ENCODE results near the gene S100A1. TPM values are rescaled to one million over a fixed set of nuclear protein-coding genes. Genes with fewer than 3 reads are reported as not detected.
"Not testable (repeated sequence)": the region's sequence is repeated elsewhere in the genome, so short reads cannot be mapped to it uniquely, and the experiment has no call there.

The S100A1 gene
- polyA plus RNA-seq (ENCODE audit: insufficient read length in 4 of 4): 10 to 100 TPM in 3 of 4 donors, 1 to 10 TPM in 1; 1.5 to 23.5 (median 18.9) TPM

DNA sequence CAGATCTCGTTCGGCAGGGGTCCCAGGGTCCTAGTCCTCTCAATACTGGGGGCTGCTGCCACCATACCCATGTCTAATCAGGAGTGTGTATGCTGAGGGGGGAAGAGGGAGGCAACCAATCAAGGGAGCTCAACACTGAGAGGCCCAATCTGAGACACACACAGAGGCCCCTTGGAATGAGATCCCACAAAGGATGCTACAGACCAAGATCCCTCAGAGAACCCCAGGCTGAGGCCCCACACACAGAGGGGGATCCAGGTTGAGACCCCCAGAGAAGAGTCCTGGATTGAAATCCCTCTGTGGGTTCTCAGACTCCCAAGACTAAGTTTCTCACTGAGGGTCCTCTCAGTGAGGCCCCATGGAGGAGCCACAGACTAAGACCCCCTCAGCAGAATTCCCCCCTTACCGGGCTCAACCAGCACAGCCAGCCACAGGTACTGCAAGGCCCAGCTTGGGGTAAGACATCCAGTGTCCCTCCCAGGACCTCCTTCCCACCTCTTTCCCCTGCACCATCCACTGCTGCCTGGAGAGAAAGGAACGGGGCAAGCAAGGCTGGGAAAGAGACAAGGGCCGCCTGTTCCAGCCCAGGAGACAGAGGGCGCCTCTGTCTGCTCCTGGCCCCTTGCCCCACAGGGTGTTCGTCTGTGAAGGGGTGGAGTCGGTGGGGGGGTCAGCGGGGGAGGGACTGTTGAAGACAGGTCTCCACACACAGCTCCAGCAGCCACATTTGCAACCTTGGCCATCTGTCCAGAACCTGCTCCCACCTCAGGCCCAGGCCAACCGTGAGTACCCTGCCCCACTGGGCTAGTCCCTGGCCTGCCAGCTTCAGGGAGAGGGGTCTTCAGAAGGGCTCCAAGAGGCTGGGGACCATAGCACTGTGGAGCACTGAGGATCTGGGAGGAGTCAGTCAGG, at the start of gene S100A1:
S100A1 (plus strand) TSS at position 720 of the 912 bp plus-strand sequence. CDS start 2,088 bp downstream, outside the sequence.
- DNase-seq (ENCODE audit: low read depth in 4 of 4, low spot score in 3 of 4): no peak

DNA sequence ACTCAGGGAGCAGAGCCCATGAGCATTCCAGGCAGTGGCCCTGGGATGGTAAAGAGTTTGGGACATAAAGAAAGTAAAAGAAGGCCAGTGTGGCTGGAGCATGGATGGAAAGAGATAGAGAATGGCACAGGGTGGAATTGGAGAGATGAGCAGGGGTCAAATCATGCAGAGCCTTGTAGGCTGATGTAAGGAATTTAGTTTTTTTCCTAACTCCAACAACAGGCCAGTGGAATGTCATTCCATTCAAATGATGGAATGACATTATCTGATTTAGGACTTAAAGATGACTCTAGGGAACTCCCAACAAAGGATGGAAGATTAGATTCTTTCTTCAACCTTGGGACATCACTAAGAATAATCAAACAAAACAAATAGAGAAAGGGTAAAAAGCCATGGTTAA, 49.7 kb upstream of the S100A1 start:
- no peak for DNase-seq (ENCODE audit: low read depth in 4 of 4, low spot score in 3 of 4)

DNA sequence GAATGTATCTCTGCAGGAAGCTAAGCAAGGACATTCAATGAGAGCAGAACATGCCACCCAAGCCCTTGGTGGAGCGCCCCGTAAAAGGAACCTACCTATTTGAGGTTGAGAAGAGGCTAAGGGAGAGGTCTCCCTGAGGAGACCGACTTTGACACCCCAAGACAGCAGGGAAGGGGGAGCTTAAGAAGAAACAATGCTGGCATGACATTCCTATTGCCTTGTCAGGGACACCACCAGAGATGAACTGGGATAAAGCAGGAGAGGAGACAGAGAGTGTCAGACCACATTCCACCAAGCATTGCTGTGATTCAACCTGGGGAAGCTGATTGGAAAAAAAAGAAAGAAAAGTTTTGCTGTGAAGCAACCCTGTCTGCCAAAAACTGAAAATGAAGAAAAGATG, 49.3 kb upstream of the S100A1 start:
- DNase-seq (ENCODE audit: low read depth in 4 of 4, low spot score in 3 of 4): no peak

DNA sequence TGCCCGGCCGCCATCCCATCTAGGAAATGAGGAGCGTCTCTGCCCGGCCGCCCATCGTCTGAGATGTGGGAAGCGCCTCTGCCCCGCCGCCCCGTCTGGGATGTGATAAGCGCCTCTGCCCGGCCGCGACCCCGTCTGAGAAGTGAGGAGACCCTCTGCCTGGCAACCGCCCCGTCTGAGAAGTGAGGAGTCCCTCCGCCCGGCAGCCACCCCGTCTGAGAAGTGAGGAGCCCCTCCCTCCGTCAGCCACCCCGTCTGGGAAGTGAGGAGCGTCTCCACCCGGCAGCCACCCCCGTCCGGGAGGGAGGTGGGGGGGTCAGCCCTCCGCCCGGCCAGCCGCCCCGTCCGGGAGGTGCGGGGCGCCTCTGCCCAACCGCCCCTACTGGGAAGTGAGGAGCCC, 45.4 kb upstream of the S100A1 start:
- not testable (repeated sequence) for DNase-seq (ENCODE audit: low read depth in 4 of 4, low spot score in 3 of 4)

DNA sequence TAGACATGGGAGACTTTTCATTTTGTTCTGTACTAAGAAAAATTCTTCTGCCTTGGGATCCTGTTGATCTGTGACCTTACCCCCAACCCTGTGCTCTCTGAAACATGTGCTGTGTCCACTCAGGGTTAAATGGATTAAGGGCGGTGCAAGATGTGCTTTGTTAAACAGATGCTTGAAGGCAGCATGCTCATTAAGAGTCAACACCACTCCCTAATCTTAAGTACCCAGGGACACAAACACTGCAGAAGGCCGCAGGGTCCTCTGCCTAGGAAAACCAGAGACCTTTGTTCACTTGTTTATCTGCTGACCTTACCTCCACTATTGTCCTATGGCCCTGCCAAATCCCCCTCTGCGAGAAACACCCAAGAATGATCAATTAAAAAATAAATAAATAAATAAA, 44.7 kb upstream of the S100A1 start:
- DNase-seq (ENCODE audit: low read depth in 4 of 4, low spot score in 3 of 4): not testable (repeated sequence)

DNA sequence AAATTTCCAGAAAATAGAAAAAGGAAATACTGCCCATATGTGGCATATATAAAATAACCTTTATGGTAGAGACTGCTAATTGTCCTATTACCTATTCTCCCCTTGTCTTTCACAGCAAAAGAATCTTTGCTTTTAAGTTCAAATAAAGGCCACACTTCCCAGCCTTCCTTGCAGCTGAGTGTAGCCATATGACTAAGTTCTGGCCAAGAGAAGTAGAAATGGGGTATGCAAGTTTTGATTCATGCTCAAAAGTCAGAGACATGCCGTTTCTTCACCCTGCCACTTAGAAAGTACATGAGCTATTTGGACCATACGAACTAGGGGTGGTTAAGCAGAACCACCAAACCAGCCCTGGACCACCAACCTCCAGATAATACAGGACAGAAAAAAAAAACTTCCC, 44.3 kb upstream of the S100A1 start:
- DNase-seq (ENCODE audit: low read depth in 4 of 4, low spot score in 3 of 4): no peak

DNA sequence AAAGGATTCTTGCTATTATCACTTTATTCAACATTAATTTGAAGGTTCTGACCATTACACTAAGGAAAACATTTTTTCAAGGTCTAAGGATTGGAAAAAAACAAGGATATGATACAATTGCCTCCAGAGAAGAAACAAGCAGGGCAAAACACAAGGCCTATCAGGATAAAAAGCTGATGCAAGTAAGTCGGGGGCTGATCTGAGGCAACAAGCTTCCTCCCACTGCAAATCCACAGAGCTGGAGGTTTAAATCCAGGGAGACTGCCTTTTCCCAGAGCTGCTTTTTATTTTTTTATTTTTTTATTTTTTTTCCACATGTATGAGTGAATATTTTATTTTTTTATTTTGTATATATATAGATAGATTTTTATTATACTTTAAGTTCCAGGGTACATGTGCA, 43.2 kb upstream of the S100A1 start:
- DNase-seq (ENCODE audit: low read depth in 4 of 4, low spot score in 3 of 4): no peak

DNA sequence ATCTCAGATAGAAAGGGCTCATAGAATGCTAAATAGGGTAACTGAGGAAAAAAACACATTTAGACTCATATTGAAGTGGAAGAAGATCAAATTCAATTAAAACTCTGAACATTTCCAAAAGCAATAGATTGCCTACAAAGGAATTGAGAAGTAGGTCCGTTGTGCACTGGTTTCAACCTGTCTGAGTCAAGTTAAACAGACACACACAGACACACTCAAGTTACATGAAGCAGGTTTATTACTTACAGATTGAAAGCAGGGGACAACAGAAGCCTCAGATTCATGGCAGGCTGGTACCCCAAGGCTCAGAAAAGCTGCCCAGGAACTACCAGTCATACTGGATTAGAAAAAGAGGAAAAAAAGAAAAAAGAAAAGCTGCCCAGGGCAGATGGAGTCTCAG, 41.9 kb upstream of the S100A1 start:
- DNase-seq (ENCODE audit: low read depth in 4 of 4, low spot score in 3 of 4): no peak

DNA sequence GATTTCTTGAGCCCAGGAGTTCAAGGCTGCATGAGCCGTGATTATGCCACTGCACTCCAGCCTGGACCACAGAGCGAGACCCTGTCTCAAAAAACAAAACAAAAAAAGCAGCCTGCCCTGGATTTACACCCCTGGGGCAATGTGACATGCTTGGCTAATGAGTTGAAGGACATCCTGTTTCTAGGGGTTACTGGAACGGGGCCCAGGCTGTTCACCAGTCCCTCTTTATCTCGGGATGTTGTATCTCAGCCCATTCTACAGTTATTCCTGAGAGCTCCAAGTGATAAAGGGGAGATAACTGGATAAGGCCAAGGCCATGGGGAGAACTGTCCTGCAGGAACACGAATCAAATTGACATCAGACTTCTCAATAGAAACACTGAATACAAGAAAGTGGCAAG, 40.9 kb upstream of the S100A1 start:
- no peak for DNase-seq (ENCODE audit: low read depth in 4 of 4, low spot score in 3 of 4)

DNA sequence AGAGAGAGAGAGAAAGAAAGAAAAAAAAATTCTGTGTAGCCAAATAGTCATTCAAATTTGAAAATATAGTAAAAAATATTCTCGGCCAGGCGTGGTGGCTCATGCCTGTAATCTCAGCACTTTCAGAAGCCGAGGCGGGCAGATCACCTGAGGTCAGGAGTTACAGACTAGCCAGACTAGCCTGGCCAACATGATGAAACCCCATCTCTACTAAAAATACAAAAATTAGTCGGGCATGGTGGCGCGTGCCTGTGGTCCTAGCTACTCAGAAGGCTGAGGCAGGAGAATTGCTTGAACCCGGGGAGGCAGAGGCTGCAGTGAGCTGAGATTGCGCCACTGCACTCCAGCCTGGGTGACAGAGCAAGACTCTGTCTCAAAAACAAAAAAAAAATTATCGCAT, 40.2 kb upstream of the S100A1 start:
- DNase-seq (ENCODE audit: low read depth in 4 of 4, low spot score in 3 of 4): not testable (repeated sequence)

DNA sequence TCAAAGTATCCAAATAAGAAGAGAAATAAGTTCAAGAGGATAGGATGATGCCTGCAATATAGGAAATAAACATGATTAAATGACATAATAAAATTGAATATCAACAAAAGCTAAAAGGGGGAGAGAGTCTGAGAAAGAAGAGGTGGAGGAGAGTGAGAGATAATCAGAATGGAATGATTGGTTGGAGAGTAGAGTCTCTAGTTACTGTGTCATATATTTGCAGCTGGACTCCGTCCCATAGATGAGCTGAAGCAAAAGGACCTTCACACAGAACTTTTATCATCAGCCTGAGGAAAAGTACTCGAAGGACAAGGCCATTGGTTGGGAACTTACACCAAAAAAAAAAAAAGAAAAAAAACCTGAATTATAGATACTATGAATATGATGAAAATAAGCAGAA, 39.8 kb upstream of the S100A1 start:
- no peak for DNase-seq (ENCODE audit: low read depth in 4 of 4, low spot score in 3 of 4)

DNA sequence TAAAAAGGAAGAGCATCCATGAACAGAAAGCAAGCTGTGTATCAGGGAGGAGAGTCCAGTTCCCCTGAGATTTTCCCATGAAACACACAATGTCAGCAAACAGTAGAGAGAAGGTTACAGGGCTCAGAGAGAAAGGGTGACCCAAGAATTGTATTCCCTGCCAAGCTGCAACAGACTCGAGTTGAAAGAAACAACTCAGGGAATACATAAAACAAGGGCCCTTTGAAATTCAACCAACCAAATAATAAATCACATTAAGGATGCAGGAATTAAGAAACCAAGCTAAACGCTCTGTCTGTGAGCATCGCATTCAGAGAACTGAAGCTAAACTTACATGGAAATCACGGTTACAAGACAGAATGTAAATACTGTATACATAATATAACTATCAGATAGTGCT, 35.5 kb upstream of the S100A1 start:
- DNase-seq (ENCODE audit: low read depth in 4 of 4, low spot score in 3 of 4): no peak

DNA sequence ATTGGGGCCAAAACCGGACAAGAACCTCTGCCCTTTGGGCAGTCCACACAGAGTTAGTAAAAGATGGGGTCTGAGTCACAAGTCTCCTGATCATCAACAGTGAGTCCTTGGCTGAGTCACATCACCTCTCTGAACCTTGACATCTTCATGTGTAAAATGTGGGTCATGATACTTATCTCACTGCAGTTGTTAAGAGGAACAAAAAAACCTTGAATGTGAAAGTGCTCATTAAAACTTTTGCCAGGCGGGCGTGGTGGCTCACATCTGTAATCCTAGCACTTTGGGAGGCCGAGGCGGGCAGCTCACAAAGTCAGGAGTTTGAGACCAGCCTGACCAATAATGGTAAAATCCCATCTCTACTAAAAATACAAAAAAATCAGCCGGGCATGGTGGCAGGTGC, 31.0 kb upstream of the S100A1 start:
- no peak for DNase-seq (ENCODE audit: low read depth in 4 of 4, low spot score in 3 of 4)

DNA sequence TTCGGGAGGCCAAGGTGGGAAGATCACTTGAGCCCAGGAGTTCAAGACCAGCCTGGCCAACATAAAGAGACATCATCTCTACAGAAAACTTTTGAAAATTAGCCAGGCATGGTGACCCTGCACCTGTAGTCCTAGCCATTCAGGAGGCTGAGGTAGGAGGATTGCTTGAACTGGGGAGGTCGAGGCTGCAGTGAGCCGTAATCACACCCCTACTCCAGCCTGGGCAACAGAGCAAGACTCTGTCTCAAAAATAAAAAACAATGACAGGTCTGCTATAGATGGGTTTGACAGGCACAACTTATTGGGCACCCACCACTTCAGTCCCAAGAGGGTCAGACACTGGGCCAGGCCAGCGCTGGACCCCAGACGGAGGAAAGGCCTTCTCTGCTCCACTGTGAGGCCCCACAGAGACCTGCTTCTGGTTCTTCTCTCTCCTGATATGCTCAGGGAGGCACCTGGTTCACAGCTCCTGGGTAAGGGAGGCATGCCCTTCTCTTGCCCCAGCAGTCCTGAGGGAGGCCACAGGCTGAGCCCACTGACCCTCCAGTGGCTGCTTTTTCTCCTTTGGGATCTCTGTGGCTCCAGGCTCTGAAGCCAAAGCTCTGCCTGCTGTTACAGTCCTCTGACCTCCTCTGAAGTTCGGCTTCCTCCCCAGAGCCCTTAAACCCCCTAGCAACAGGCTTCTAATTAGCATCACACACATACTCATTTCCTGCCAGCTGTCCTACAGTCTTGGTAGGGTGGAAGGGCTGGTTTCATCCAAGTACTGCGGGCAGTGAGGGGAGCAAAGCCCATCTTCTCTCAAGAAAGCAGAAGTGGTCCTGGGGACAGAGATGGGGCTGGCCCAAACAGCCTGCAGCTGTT, 29.7 kb upstream of the S100A1 start:
- no peak for DNase-seq (ENCODE audit: low read depth in 4 of 4, low spot score in 3 of 4)

DNA sequence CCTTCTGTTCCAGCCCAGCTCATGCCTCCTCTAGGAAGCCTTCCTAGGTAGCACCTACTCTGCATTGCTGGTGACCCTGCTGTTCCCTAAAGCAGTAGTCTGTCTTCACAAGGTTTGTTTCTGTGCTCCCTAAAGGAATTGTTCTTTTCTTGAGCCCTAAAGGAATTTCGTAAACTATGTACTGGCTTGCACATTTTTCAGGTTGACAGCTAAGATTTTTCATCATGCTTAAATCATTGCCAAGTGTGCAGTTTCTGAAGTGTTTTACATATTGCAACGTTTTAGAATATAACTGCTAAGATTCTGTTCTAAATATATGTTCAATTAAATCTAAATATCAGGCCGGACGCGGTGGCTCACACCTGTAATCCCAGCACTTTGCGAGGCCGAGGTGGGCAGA, 28.4 kb upstream of the S100A1 start:
- DNase-seq (ENCODE audit: low read depth in 4 of 4, low spot score in 3 of 4): no peak

DNA sequence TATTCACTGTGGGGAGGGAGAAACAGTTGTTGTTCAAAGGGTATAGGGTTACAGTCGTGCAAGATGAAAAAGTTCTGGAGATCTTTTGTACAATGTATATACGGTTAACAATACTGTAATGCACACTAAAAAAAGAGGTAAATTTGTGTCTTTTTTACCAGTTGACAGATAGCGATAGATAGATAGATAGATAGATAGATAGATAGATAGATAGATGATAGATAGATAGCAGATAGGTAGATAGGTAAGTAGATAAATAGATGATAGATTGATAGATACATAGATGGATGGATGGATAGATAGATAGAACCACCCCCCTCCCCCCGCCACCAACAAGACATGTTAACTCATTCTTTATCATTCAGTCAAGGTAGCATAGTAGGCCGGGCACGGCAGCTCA, 25.5 kb upstream of the S100A1 start:
- no peak for DNase-seq (ENCODE audit: low read depth in 4 of 4, low spot score in 3 of 4)

DNA sequence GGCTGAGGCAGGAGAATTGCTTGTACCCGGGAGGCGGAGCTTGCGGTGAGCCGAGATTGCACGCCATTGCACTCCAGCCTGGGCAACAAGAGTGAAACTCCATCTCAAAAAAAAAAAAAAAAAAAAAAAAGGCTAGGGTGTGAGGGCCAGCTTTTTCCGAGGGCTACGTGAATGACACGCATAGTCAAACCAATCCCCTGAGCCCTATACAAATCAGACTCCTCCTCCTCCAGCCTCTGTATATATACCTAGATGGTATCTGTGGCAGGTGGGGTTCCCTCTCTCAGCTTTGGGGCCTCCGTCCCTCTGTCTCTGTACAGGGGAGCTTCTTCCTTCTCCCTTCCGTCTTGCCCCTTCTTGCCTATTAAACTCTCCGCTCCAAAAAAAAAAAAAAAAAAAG, 22.0 kb upstream of the S100A1 start:
- no peak for DNase-seq (ENCODE audit: low read depth in 4 of 4, low spot score in 3 of 4)

DNA sequence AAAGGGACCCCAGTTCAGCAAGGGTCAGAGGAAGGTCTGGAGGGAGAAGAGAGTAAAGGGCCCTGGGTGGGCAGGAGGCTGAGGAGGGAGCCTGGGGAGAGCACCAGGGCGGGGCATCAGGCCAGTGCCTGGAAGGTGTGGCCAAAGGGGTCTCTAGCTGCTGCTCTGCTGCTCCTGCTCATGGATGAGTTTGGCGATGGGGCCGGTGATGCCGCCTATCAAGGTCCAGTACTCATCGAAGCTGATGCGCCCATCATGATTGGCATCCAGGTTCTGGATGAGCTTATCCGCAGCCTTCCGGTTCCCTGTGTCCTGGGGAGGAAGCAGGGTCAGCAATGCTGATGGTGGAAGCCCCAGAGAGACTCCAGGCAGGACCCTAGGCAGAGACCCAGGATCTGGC, 20.9 kb upstream of the S100A1 start:
- no peak for DNase-seq (ENCODE audit: low read depth in 4 of 4, low spot score in 3 of 4)

DNA sequence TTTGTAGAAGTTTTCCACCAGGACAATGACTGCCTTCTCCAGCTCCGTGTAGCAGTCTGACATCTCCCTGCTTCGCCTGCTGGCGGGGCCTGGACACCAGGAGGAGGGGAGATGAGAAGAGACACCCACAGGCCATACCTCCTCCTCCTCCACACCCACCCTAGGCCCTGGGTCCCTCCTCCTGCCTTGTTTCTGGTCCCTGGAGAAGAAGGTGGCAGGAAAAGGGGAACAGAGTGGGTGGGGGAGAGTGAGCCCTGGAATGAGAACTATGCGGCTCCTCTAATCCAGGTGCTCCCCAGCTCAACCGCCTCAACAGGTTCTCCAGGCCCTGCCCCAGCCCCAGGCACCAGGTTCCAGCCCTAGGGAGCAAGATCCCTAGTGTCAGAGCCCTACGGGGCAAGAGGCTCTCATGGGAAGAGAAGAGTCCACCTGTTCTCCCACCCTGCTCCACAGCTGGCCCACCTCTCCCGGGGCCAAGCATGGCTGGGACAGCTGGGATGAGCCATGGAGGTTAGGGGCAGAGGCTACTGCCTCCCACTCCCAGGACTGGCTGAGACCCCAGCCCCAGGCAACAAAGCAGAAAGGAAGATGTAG, 20.0 kb upstream of the S100A1 start:
- DNase-seq (ENCODE audit: low read depth in 4 of 4, low spot score in 3 of 4): no peak

DNA sequence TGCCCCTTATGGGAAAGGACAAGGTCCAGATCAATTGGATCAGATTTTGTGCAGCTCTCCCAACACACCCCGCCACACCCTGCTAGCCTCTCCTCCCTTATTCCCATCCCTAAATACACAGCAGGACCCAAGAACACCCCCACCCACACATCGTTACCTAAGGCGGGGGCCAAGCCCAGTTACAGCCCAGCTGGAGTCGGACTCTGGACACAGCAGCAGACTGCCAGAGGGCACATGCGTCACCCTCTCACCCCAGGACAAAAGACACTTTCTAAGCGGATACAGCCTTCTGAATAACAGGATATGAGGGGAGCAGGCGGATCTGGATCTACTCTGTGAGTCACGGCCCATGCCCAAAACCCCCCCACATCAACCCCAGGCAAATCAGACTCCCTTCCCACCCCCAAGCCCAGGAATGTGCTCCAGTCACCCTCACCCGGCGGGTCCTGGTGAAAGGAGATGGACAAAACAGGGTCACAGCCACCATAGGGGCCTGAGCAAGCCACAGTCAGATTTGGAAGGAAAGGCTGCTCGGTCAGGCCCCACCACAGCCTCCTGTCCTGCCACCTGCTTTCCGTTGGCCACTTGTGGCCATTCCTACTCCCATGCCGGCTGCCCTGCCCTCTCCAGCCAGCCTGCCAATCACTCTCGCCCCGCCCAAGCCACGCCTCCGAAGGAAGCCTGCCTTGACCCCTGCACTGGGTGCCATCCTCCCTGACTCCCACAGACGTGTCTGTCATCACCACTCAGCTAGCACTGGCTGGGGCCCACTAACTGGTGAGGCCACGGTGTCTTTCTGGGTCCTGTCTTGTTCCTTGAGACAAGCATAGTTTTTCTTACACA, 19.3 kb upstream of the S100A1 start:
- no peak for DNase-seq (ENCODE audit: low read depth in 4 of 4, low spot score in 3 of 4)

All from left renal pelvis (tissue), 4 donors.